ENCODE data around the gene PDGFC. TPM values are rescaled to one million over a fixed set of nuclear protein-coding genes. Genes with fewer than 3 reads are reported as not detected.

The PDGFC gene, protein sequence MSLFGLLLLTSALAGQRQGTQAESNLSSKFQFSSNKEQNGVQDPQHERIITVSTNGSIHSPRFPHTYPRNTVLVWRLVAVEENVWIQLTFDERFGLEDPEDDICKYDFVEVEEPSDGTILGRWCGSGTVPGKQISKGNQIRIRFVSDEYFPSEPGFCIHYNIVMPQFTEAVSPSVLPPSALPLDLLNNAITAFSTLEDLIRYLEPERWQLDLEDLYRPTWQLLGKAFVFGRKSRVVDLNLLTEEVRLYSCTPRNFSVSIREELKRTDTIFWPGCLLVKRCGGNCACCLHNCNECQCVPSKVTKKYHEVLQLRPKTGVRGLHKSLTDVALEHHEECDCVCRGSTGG
- total RNA-seq: 56.7 and 64.7 TPM in 2 replicates

DNA sequence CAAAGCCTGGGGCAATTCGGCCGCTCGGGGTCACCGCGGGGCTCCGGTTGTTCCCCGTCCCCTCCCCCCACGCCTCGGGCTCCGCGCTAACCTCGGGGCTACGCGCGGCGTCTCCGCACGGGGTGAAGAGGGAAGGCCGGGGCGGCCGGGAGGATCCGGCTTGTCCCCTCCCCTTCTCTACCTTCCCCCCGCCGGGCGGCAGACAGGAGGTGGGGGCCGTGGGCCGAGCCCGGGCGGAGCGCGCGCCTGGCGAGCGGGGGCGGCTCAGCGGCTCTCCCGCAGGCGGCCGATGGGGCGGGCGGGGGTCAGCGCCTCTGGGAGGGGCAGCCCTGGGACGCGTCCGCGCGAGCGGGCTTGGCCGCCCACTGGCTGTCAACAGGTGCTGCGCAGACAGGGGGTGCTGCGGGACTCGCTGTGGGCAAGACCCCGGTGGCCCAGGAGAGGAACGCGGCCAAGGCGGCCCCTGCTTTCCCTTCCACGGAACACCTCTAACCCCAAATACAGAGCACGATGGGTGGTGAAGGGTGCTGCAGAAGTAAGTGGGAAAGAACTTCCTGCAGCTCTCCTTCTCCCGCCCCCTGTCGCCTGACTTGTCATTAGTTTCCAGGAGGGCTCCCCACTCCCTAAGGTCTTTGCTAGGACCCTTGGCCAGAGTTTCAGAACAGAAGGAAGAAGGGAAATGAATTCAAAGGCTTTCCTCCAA lies at the start of gene PDGFC:
Gene PDGFC (minus strand): TSS at position 124 of the 703 bp plus-strand sequence. CDS start 896 bp downstream, outside the sequence.
- H3K4me3 ChIP-seq (ENCODE audit: low read depth, low read length): peak within 1 kb of the TSS; percentile 89
- TF ChIP-seq, protein P1, sequence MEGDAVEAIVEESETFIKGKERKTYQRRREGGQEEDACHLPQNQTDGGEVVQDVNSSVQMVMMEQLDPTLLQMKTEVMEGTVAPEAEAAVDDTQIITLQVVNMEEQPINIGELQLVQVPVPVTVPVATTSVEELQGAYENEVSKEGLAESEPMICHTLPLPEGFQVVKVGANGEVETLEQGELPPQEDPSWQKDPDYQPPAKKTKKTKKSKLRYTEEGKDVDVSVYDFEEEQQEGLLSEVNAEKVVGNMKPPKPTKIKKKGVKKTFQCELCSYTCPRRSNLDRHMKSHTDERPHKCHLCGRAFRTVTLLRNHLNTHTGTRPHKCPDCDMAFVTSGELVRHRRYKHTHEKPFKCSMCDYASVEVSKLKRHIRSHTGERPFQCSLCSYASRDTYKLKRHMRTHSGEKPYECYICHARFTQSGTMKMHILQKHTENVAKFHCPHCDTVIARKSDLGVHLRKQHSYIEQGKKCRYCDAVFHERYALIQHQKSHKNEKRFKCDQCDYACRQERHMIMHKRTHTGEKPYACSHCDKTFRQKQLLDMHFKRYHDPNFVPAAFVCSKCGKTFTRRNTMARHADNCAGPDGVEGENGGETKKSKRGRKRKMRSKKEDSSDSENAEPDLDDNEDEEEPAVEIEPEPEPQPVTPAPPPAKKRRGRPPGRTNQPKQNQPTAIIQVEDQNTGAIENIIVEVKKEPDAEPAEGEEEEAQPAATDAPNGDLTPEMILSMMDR (conservative IDR thresholded peaks at IDR 0.05; ENCODE audit: low read depth, low read length): peak; percentile 49
- DNase-seq (ENCODE audit: low read depth): no peak

DNA sequence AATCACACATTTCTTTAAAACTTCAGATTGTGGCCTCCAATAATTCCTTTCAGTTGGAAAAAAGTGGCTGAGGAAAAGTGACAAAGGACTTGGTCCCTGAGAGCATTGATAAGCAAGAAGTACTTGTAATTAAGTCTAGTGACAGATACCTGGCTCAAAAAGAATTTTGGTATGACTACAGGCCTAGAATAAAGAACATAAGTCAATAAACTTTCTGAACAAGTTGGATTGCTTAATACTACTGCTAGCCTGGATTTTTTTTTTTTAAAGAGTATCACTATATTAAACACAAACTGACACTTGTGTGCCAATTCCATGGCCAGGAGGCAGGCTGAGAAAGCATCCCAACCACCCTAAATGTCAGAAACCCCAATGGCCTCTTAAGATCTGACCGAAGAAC lies 49.3 kb upstream of the PDGFC start:
- TF ChIP-seq, protein P1 (conservative IDR thresholded peaks at IDR 0.05; ENCODE audit: low read depth, low read length): no peak
- DNase-seq (ENCODE audit: low read depth): no peak
- no peak overlapping the region for H3K4me3 ChIP-seq (ENCODE audit: low read depth, low read length)

DNA sequence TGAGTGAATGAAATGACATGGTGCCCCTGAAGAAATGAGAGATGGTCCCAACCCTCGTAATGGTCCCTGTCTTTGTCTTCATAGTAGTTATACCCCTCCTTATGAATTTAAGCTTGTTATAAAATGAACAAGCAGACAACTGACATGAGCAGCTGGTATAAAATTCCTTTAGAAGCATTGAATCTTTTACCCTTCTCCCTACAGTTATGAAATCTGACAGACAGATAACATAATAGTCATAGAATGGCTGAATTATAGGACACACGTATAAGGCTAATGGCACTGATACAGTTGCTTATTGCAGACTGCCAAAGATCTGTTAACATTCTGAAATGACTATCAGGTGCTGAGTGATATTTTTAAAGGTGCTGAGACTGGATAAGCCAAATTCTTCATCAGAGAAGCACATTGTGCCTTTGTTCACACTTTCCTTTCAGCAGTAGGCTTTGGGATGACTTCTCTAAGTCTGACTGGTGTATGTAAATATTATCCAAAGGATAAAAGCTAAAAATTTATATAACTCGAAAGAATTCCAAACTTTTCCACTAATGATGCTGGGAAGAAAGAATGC lies 47.4 kb upstream of the PDGFC start:
- no peak for DNase-seq (ENCODE audit: low read depth)
- TF ChIP-seq, protein P1 (conservative IDR thresholded peaks at IDR 0.05; ENCODE audit: low read depth, low read length): no peak
- no peak overlapping the region for H3K4me3 ChIP-seq (ENCODE audit: low read depth, low read length)

DNA sequence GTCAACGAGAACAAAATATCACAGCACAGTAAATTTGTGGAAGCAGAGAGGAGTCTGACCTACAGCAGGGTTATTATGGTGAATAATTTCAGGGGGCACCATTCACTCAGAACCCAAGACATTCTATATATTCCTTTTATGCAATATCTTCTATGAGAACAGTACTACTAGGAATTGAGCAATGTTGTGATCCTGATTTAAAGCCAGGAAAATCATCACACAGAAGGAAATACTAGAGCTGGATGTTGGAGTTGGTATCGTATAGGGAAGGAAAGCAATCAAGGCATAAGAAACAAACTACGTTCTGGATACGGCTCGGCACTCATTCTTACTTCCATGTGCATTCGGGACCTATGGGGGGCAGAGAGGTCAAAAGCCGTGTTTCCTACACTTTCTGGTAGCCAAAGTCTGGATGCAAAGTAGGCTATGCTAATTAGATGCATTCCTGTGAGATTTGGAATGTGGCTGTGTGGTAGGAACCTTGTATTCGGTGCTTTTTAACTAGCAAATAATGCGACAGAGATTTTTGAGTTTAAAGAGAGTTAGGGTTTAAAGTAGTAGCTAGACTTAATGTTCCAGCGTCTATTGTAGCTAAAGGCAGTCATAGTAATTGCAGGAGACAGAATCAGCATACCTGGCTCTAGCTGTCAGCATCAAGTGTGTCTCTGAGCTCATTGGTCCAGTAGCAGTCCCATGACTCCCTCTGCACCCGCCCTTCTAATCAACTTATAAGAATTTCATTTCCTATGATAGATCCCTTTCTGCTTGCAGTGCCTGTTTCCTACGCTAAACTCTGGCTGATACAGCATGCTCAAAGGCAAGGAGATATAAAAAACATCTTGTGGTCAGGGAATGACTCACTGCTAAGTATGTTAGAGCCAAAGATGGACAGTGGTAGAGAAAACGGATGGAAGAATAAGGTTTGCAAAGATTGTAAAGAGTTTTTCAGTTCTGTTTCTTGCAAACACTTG lies 43.3 kb upstream of the PDGFC start:
- H3K4me3 ChIP-seq (ENCODE audit: low read depth, low read length): peak overlapping the region; percentile 4
- peak; percentile 26 for DNase-seq (ENCODE audit: low read depth)
- TF ChIP-seq, protein P1 (conservative IDR thresholded peaks at IDR 0.05; ENCODE audit: low read depth, low read length): no peak

DNA sequence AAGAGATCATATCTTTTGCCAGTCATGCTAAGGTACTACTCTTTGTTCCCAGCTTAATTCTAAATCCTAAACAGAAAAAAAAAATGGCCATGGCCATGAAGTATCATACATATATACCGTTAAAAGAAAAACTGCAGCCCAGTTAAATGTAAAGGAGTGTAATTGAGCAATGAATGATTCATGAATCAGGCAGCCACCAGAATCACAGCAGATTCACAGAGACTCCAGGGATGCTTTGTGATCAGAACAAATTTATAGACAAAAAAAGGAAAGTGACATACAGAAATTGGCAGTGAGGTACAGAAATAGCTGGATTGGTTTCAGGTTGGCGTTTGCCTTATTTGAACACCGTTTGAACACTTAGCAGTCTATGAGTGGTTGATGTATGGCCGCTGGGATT lies 42.1 kb upstream of the PDGFC start:
- TF ChIP-seq, protein P1 (conservative IDR thresholded peaks at IDR 0.05; ENCODE audit: low read depth, low read length): no peak
- H3K4me3 ChIP-seq (ENCODE audit: low read depth, low read length): no peak overlapping the region
- no peak for DNase-seq (ENCODE audit: low read depth)

DNA sequence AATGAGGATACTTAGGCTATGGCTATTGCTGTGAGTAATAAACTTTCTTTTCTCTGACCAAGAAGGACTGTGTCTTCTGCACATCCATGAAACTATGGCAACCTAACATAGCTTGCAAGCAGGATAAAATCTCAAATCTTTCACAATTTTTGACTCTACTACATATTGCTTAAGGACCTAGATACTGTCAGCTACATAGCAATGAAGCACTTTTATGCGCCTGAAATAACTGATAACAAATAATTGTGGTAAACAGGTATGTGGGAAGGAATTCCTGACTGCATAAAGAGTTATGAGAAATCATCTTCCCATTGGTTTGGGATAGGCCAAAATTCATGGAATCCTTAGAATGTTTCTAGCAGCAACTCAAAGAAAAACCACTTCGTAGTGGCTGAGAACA lies 41.2 kb upstream of the PDGFC start:
- TF ChIP-seq, protein P1 (conservative IDR thresholded peaks at IDR 0.05; ENCODE audit: low read depth, low read length): no peak
- DNase-seq (ENCODE audit: low read depth): no peak
- no peak overlapping the region for H3K4me3 ChIP-seq (ENCODE audit: low read depth, low read length)
